Upper lobe of right lung (tissue), 1 donor: ENCODE results near the gene SRGAP2C. TPM values are rescaled to one million over a fixed set of nuclear protein-coding genes. Genes with fewer than 3 reads are reported as not detected.
"Not testable (repeated sequence)": the region's sequence is repeated elsewhere in the genome, so short reads cannot be mapped to it uniquely, and the experiment has no call there.

Experiments used
- ATAC-seq: fragments of 200-7000 bp; cut with Tn5 transposase; one replicate; pipeline ENCODE4 v1.9.1; 2020; ENCODE audit warnings: mild to moderate bottlenecking, moderate library complexity
- DNase-seq: peaks from one replicate; pipeline ENCODE4 v3.0.0-alpha.2; 2020
- H3K27ac ChIP-seq: fragments of 200-600 bp; one replicate; pipeline ENCODE4 v1.8.0; 2022
- H3K27me3 ChIP-seq: fragments of 200-600 bp; one replicate; pipeline ENCODE4 v1.8.0; 2022; ENCODE audit warnings: mild to moderate bottlenecking
- H3K36me3 ChIP-seq: fragments of 200-600 bp; one replicate; pipeline ENCODE4 v1.8.0; 2022
- H3K4me1 ChIP-seq: fragments of 200-600 bp; one replicate; pipeline ENCODE4 v1.8.0; 2022
- H3K4me3 ChIP-seq: fragments of 200-600 bp; one replicate; pipeline ENCODE4 v1.8.0; 2022; ENCODE audit warnings: mild to moderate bottlenecking
- H3K9me3 ChIP-seq: fragments of 200-600 bp; one replicate; pipeline ENCODE4 v1.8.0; 2022
- intact Hi-C: fragments of 100-400 bp; cut with DNase I; formaldehyde crosslinking; loops from one replicate; pipeline ENCODE4 v1.11.0; 2022
- total RNA-seq: library from RNA; stranded (reverse); fragmentation: NEBNext Ultra II Directional; extraction: Animal tissue kit (Norgen Biotek cat#: 25700); gene quantifications from one replicate; pipeline ENCODE4 v1.2.1, GENCODE V29; 2021
- donor health status: DM: no; HTN: yes; CAD: no; lungs with severe emphysema.

Gene SRGAP2C
- total RNA-seq, 1 donor from 2014 or later = 36.0 TPM

DNA sequence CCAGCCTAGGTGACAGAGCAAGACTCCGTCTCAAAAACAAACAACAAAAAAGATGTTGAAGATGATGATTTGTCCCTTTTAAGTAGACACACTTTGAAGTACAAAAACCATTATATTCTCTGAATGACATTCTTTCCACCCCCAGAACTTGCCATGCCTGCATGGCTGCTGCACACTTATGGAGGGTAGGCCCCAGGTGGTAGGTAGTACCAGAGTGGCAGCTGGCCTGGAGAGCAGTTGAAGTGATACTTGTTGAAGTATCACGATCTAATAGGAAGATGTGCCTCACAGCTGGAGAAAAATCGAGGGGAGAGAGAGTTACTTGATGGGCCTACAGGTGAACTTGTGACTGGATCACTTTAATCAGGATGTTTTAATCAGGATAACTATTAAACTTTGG is 15.0 kb downstream of the SRGAP2C start:
- H3K9me3 ChIP-seq, ATAC-seq, H3K4me3 ChIP-seq: not testable (repeated sequence)

DNA sequence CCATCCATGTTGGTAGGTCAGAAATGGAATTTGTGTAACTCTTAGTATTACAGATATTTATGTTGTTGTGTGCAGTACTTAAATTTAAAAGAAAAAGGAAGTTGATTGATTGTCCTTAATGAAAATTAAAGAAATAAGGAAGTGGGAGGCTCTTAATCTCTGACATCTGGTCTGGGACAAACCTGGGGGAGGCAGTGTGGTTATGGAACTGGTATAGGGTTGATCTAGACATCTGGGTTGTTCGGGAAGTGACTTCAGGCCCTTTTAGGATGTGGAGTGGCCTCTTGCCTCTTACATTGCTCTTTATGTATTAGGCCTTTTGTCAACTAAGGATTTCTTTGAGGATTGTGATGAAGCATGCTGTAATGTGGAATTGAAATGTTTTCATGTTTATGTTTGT is 15.5 kb downstream of the SRGAP2C start:
- H3K36me3 ChIP-seq, intact Hi-C loops, H3K4me1 ChIP-seq, H3K27me3 ChIP-seq, H3K4me3 ChIP-seq, H3K9me3 ChIP-seq, DNase-seq, H3K27ac ChIP-seq: not testable (repeated sequence)
- ATAC-seq = peak; percentile 80

More for the DNA sequence above, 15.0 kb downstream of the SRGAP2C start:
- intact Hi-C loops, H3K27ac ChIP-seq, H3K4me1 ChIP-seq, H3K36me3 ChIP-seq, H3K27me3 ChIP-seq, DNase-seq: not testable (repeated sequence)

DNA sequence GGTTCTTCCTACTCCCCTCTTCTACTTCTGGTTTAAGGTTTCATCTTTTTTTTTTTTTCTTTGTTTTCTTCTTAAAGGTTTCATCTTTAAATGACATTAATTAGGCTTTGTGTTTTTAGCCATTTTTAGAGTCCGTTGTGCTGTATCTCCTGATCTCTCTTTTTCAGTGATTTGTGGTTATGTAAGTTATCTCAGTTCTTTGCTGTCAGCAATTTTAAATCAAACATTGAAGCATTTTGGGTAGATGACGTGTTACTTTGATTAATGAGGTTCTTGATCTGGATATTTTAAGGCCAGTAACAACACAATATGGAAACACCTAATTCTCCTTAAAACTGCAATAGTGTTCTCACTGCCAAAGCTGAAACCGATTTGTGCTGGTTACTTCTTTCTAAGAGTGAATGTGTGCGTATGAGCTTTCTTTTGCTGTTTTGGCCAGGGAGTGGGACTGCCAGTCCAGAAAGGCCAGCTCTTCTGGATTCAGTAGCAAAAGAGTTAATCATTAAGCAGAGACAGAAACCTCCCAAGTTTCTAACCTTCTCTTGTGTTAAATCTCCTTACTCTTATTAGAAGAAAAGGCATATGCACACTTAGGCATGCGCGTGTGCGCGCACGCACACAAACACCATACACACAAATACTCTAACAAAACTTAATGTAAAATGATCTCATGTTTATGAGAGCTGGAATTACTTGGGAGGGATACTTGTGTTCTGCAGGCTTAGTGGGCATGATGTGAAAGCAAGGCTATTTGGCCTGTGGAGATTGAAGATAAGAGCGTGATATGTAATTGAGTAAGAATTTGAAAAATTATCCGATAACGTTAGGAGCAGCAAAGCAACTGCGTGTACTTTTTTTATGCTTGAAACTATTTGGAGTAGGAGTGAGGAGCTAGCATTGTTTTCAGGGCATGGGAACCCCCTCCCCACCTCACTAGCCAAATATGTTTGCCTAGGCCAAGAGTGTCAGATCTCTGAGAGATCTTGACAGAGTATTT is 16.5 kb downstream of the SRGAP2C start:
- H3K4me1 ChIP-seq, H3K36me3 ChIP-seq, intact Hi-C loops, H3K27me3 ChIP-seq, H3K9me3 ChIP-seq, DNase-seq, H3K27ac ChIP-seq, H3K4me3 ChIP-seq: not testable (repeated sequence)
- ATAC-seq = peak; percentile 79

DNA sequence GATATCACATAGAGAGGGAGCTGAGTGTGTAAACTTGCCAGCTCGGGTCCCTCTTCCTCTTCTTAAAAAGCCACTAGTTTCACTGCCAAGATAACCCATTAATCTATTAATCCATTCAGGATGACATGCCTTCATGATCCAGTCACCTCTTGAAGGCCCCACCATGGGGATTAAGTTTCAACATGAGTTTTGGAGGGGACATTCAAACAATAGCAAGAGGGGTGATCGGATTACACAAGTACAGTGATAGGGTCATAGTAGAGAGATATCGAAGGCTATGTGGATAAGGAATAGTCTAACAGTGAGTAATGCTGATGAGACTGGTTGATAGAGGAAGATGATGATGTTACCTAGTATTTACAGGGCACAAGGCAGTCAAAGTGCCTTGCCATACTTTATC is 18.2 kb downstream of the SRGAP2C start:
- H3K9me3 ChIP-seq, H3K27me3 ChIP-seq, intact Hi-C loops, DNase-seq, H3K4me3 ChIP-seq, H3K4me1 ChIP-seq, ATAC-seq, H3K36me3 ChIP-seq, H3K27ac ChIP-seq: not testable (repeated sequence)

DNA sequence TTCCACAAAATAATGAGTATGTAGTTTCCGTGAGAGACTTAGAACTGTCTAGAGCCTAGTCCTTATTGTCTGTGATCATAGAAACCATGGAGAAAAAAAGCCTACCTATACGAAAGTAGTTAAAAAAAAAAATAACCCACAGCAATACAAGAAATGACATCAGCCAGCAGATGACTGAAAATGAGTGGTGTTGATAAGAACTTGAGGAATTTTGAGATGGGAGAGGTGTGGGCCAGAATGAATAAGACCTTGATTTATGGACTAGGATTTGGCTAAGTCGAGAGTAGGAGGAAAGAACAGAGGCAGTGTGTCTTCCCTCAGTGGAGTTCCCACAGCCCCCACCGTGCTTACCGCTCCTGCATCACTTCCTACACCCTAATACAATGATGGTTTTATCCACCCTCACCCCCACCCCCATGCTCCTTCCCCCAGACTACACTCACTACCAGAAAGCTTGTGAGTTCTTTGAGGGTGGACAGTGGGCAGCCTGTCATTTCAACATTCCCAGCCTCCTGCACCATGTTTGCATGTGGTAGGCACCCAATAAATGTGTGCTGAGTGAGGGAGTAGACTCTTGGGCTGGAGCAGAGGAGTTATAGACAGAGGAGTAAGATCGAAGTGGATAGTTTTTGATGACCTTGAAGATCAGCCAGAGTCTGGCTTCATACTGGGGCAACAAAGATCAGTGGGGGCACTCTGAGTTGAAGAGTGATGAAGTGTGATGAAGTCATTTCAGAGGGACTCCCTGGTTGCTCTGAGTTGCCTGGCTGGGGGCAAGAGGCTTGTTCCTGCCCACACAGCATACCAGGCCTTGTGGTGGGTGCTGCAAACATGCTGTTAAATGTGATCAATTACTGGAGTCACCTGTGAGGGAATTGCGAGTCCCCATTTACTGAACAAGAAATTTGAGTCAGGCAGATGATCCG is 21.3 kb downstream of the SRGAP2C start:
- DNase-seq, H3K27me3 ChIP-seq, H3K27ac ChIP-seq, H3K4me3 ChIP-seq, ATAC-seq, H3K36me3 ChIP-seq, H3K4me1 ChIP-seq, intact Hi-C loops, H3K9me3 ChIP-seq: not testable (repeated sequence)

DNA sequence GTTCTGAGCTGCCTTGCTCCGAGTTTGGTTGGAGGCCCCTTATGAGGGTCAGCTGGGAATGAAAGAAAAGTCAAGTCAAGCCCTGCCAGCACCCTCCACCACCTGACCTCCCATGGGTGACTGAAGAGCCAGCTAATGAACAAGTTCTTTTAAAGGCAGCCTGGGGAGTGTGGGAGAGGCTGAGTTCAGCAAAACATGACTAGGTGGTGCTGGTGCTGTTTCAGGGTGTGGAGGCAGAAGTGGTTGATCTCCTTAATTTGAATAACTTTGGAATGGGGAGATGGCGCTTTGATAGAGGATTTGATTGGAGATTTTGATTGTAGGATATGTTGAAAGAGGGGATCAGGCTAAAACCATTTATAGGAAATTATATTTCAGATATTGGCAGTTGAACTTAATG is 22.6 kb downstream of the SRGAP2C start:
- DNase-seq, H3K4me1 ChIP-seq, H3K27me3 ChIP-seq, H3K4me3 ChIP-seq, H3K36me3 ChIP-seq, intact Hi-C loops, H3K9me3 ChIP-seq, H3K27ac ChIP-seq: not testable (repeated sequence)
- ATAC-seq = peak; percentile 22

DNA sequence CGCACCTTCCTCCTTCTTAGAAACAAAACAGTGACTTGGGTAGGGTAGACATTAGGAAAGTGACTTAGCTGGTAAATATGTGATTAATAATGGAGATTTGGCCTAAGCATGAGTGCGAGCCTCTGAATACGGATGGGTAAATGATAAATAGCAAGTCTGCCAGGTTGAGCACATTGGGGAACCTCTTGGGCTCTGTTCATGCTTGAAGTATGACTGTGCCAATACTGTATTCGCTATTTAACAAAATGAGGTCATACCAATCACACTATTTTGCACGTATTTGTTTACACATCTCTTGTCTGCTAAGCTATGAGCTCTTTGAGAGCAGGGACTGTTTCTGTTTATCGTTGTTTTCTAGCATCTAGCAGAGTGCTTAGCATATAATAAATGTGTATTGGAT is 23.6 kb downstream of the SRGAP2C start:
- H3K4me3 ChIP-seq, H3K9me3 ChIP-seq, DNase-seq, H3K4me1 ChIP-seq, H3K27me3 ChIP-seq, H3K27ac ChIP-seq, H3K36me3 ChIP-seq, ATAC-seq, intact Hi-C loops: not testable (repeated sequence)

DNA sequence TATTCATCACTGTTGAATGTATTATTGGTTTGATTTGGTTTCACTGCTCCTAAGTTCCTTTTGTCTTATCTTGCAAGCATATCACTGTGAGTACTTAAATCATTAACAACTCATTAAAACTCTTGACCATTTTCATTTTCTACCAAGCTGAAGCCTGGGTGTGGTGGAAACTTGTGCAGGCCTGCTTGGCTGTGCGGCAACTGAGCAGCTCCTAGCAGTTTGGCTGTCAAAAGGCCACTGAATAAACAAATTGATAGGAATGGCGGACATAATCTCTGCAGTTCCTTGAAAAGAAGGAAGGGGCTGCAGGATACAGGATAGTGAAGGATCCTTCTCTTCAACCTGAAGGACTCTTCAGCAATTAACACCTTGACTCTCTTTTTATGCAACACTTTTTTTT is 26.0 kb downstream of the SRGAP2C start:
- DNase-seq, intact Hi-C loops, H3K27me3 ChIP-seq, H3K27ac ChIP-seq, H3K9me3 ChIP-seq, H3K4me1 ChIP-seq, H3K4me3 ChIP-seq, ATAC-seq, H3K36me3 ChIP-seq: not testable (repeated sequence)

DNA sequence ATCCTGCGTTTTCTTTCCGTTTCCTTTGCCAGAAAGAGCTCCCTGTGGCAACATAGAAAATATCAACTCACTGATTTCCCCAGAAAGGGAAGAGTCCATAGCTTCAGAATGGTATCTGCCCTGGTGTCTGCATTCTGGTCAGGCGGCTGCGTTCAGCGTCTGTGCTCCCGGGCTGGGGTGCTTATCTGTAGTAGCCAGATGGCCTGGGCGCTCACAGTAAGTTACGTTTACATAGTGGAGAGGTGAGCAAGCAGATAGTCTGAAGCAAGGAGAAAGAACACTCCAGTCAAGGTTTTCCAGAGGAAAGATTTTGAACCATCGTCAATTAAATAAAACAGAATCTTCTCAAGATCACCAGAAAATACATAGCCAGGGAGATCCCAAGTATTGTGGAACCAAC is 28.7 kb downstream of the SRGAP2C start:
- H3K4me3 ChIP-seq, H3K36me3 ChIP-seq, H3K9me3 ChIP-seq, H3K4me1 ChIP-seq, H3K27ac ChIP-seq, intact Hi-C loops, DNase-seq, H3K27me3 ChIP-seq: not testable (repeated sequence)
- peak; percentile 50 for ATAC-seq

DNA sequence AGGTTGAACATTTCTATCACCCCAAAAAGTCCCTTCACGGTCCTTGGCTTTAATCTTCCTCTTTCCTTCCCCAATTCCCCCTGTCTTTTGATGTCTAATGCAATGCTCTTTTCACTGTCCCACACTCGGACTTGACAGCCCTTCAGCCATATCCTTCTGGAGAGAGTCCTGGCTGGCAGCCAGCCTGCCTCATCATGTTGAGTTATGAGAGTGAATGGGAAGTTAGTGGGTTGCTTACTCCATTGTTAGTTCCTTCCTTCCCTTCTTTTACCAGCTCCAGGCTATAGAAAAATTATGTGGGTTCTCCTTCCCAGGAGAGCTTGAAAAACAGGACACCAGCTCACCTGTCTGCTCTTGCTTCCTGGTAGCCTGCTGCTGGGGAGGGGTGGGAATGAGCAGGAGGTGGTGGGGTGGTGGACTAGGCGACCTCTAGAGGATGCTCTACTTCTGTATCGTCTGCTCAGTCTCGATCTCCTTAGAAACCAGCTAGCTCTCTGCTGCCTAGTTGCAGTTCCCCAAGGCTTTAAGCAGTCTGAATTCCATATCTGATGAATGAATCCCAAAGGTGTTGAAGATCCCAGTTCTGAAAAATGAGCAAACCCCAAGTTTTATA is 29.9 kb downstream of the SRGAP2C start:
- intact Hi-C loops, H3K4me3 ChIP-seq, H3K27ac ChIP-seq, H3K4me1 ChIP-seq, DNase-seq, H3K9me3 ChIP-seq, H3K27me3 ChIP-seq, H3K36me3 ChIP-seq: not testable (repeated sequence)
- ATAC-seq = peak; percentile 76

DNA sequence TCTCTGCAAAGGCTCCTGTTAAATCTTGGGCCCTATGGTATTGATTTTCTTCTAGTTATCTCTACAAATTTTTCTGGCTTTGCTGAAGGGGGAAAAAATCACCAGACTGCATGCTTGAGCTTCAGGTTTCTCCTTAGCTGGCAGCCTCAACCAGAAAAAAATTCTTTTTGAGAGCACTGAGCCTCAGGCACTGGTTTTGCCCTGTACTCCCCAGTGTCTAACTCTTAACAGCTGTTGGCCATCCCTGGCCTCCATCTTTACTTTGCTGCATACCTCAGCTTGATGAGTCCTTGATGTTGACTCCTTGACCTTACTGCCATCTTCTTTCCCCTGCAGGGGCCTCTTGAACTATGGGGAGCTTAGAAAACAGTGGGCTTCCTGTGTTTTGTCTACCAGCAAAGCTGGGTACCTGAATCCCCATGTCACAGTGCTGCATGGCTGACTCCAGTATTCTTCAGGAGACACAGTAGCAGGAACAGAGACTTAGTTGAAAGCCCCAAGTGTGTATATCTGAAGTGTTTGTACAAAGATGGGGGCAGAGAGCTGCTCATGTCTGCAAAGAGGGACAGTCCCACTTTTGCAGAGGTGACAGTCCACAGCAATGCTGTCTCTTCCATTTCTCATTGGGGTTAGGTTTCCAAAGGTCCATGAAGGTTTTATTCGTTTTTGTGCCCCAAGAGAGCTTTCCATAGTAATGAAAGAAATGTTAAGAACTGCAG is 31.1 kb downstream of the SRGAP2C start:
- ATAC-seq, DNase-seq, H3K4me3 ChIP-seq, H3K36me3 ChIP-seq, intact Hi-C loops, H3K27ac ChIP-seq, H3K9me3 ChIP-seq, H3K4me1 ChIP-seq, H3K27me3 ChIP-seq: not testable (repeated sequence)

DNA sequence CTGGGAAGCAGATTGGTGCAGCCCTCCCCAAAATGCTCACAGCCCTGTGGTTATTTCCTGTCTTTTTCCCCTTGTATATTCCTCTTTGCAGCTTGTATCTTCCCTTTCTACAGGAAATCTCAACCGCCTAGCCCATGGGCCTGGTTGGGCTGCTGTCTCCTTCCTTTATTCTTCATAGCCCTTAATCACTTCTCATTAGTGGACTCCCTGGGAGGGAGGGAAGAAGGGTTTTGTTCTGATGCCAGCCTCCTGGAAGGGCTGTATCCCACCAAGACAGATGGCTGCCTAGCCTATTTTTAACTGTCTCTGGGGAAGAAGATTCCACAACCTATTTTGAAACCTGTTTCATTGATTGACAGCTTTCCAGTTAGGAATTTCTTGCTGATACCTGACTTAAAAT is 31.9 kb downstream of the SRGAP2C start:
- H3K27ac ChIP-seq, ATAC-seq, DNase-seq, H3K4me3 ChIP-seq, intact Hi-C loops, H3K27me3 ChIP-seq, H3K4me1 ChIP-seq, H3K36me3 ChIP-seq, H3K9me3 ChIP-seq: not testable (repeated sequence)

DNA sequence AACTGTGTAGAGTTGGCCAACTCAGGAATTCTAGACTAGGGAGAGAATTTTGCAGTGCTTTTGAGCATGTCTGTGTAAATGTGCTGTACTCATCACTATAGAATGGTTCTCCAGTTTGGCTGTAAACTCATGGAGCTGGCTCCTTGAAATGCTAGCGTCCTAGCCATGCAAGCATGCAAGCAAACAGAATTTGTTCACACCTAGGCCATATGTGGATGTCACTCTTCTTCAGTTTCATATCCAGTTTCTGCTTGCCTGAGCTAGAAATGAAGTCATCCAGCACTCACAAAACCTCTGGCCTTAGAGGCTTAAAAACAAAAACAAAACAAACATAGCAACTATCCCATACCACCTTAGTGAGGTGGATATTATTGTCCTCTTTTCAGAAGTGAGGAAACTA is 37.0 kb downstream of the SRGAP2C start:
- DNase-seq, H3K4me1 ChIP-seq, H3K36me3 ChIP-seq, H3K27ac ChIP-seq, H3K9me3 ChIP-seq, intact Hi-C loops, H3K27me3 ChIP-seq, ATAC-seq, H3K4me3 ChIP-seq: not testable (repeated sequence)
